Neutrophil (primary cell): Measurements from ENCODE around the gene STARD5.

Source experiments
- H3K27ac ChIP-seq: fragments of 200-600 bp; sonication (generic); 2 replicates; pipeline ENCODE4 v1.5.1; 2016; ENCODE audit warnings: mild to moderate bottlenecking, moderate library complexity
- H3K27me3 ChIP-seq: fragments of 200-600 bp; sonication (generic); 2 replicates; pipeline ENCODE4 v1.6.0; 2016; ENCODE audit warnings: mild to moderate bottlenecking
- H3K36me3 ChIP-seq: fragments of 200-600 bp; sonication (generic); 2 replicates; pipeline ENCODE4 v1.5.1; 2017
- H3K4me1 ChIP-seq, 2 experiments: fragments of 200-600 bp in 1 of 2; sonication (generic) in 1 of 2; 1 replicate in 1 of 2; 2 replicates in 1 of 2; pipeline versions ENCODE4 v1.5.1 to v1.6.1; 2013 to 2016; ENCODE audit warnings: low read depth in 1 of 2, low read length in 1 of 2, mild to moderate bottlenecking in 1 of 2, moderate library complexity in 1 of 2; ENCODE audit not compliant: control insufficient read depth in 1 of 2, insufficient read depth in 1 of 2
- H3K4me3 ChIP-seq, 2 experiments: fragments of 200-600 bp in 1 of 2; sonication (generic) in 1 of 2; 1 replicate in 1 of 2; 2 replicates in 1 of 2; pipeline ENCODE4 v1.5.1; 2013 to 2016; ENCODE audit warnings: low read depth in 1 of 2, low read length in 1 of 2, mild to moderate bottlenecking in 1 of 2, moderate library complexity in 1 of 2
- H3K9me3 ChIP-seq: fragments of 200-600 bp; sonication (generic); 2 replicates; pipeline ENCODE4 v1.5.1; 2016
- CTCF ChIP-seq: fragments of 200-600 bp; sonication (generic); IDR thresholded peaks from 2 replicates; pipeline ENCODE4 v1.5.1; 2016; ENCODE audit warnings: antibody characterized with exemption

STARD5 gene

DNA sequence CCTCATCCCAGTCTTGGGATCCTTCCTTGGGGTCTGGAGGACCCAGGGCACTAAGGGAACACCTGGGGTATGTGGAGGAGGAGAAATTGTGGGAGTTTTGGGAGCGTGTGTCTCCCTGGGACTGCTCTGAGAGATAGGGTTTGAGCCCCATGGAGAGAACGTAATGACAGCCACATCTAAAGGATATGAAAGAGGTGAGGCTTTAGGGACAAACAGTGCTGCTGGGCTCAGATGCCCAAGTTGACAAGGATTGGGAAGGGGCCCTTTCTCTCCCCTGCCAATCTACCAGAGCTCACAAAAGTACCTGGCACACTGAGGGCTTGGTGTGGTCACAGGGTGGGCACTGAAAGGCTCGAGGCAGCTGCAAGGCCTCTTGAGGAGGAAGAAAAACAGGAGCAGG lies 13.3 kb upstream of the STARD5 start:
- no peak overlapping the region for H3K4me3 ChIP-seq
- H3K27me3 ChIP-seq, result no peaks in the 10 kb centered on the region
- TF ChIP-seq CTCF, result no peak

DNA sequence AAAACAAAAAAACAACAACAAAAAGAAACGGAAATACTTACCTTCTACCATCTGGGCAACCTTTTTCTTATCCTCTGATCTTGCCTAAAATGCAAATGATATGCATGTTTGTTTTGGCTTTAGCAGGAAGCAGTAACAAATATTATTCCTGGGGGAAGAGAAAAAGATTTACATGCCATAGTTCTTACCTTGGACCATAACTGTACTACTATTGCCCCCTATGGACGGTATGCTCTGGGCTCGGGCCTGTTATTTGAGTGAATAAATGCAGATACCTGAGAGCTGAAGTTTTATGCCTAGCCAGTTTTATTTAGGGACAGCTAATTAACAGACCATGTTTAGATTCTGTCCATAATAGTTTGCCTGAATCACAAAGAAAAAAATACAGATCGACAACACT lies 12.6 kb upstream of the STARD5 start:
- H3K27ac ChIP-seq, result no peak overlapping the region
- no peaks in the 10 kb centered on the region for H3K27me3 ChIP-seq
- H3K36me3 ChIP-seq, result peaks cover 20% of the 10 kb centered on the region
- H3K4me1 ChIP-seq, result peaks cover 10 to 16% of the 10 kb centered on the region in 2 experiments
- H3K9me3 ChIP-seq, result no peaks in the 10 kb centered on the region
- TF ChIP-seq CTCF, result no peak
- H3K4me3 ChIP-seq, result no peak overlapping the region

More for the DNA sequence above, 13.3 kb upstream of the STARD5 start:
- no peaks in the 10 kb centered on the region for H3K9me3 ChIP-seq
- peaks cover 21% of the 10 kb centered on the region for H3K36me3 ChIP-seq
- peaks cover 10 to 16% of the 10 kb centered on the region in 2 experiments for H3K4me1 ChIP-seq
- H3K27ac ChIP-seq, result no peak overlapping the region

- Histone ChIP-seq H3K4me3 (no peak overlapping the region), H3K4me1 (peaks cover 10 to 16% of the 10 kb centered on the region in 2 experiments), H3K36me3 (peaks cover 15% of the 10 kb centered on the region), H3K27me3 (no peaks in the 10 kb centered on the region), H3K27ac (no peak overlapping the region), H3K9me3 (no peaks in the 10 kb centered on the region)
- no peak for TF ChIP-seq CTCF
Observed at GRCh38 chr15:81335631-81336030, 11.7 kb upstream of the STARD5 start.

DNA sequence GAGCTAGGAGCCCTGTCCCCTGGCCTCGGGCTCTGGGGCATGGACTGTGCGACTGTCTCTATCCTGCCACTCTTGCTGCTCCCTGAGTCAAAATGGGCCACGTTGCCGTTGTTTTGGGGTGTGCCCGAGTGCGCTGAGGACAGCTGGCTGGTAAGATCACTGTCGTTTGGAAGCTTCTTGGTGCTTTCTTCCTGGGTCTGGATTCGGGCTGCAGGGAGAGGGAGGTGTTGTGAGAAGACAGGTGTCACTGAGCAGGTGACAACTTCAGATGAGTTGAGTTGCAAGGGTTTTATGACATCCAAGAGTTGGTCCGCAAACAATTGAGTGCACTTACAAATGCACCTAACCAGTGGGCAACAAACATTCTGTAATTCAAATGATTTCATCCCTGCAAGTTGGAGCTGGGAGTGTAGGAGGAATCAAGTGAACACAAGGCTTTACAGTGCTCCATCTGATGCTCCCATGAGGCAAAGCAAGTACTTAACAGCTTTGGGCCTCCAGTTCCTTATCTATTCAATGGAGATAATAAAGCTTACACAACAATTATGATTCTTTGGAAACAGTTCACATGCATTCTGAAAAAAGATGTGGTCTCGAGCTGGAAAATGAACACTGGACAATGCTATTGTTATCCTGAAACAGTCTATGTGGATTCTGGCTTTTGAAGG lies 11.0 kb upstream of the STARD5 start:
- H3K4me1 ChIP-seq, result peaks cover 10 to 16% of the 10 kb centered on the region in 2 experiments

DNA sequence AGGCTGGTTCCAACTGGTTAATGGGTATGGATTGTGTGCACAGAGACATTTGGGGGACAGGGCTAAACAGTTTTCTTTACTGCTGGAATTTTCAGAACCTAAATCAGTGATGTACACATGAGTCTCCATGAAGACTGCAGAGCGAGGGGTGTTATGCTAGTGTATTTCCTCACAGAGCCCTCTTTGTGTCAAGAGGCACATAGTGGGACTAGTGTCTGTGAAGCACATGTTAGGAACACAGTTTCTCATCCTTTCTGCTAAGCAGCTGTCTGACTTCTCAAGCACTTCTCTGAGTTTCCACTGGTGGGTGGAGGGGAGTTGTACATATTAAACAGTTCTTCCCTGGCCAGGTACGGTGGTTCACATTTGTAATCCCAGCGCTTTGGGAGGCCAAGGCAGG lies 9.4 kb upstream of the STARD5 start:
- Histone ChIP-seq H3K4me3 (no peak overlapping the region), H3K9me3 (no peaks in the 10 kb centered on the region), H3K4me1 (peaks cover 4 to 13% of the 10 kb centered on the region in 2 experiments), H3K27me3 (no peaks in the 10 kb centered on the region), H3K27ac (no peak overlapping the region), H3K36me3 (peaks cover 15% of the 10 kb centered on the region)
- TF ChIP-seq CTCF, result no peak

More for the DNA sequence above, 11.0 kb upstream of the STARD5 start:
- TF ChIP-seq CTCF, result no peak
- H3K36me3 ChIP-seq, result peaks cover 15% of the 10 kb centered on the region
- no peaks in the 10 kb centered on the region for H3K9me3 ChIP-seq
- no peaks in the 10 kb centered on the region for H3K27me3 ChIP-seq
- no peak overlapping the region for H3K4me3 ChIP-seq
- no peak overlapping the region for H3K27ac ChIP-seq
